B cell (primary cell): ENCODE data around the gene CDC73.

Experiments
- CTCF ChIP-seq: fragments of 200-600 bp; IDR thresholded peaks from one replicate; pipeline ENCODE4 v1.8.0; 2022; ENCODE audit warnings: antibody characterized with exemption, mild to moderate bottlenecking
- EZH2 ChIP-seq: IDR thresholded peaks from 2 replicates; pipeline ENCODE4 v1.6.1; 2012; ENCODE audit warnings: borderline replicate concordance, low read depth, mild to moderate bottlenecking, moderate library complexity, low read length; ENCODE audit not compliant: insufficient read depth, poor library complexity, severe bottlenecking

- TF ChIP-seq CTCF (peak; percentile 99), EZH2 (no peak)
Measured at GRCh38 chr1:193183019-193183627, 61.3 kb downstream of the CDC73 start.
